Transverse colon (tissue), 4 donors: ENCODE measurements around the gene GFI1B.

Experiments used
- POLR2A ChIP-seq: fragments of 450-650 bp; IDR thresholded peaks from one replicate; pipeline ENCODE4 v1.6.1; 2016; ENCODE audit warnings: antibody characterized with exemption, mild to moderate bottlenecking, moderate library complexity
- POLR2AphosphoS5 ChIP-seq, 3 donors: sonication (generic); formaldehyde crosslinking; IDR thresholded peaks; one replicate each; pipeline ENCODE4 v1.6.1; 2016; ENCODE audit warnings: antibody characterized with exemption in 3 of 3
- TF ChIP-seq, protein P1 (sequence below), 5 experiments: fragments of 200-600 bp in 3 of 5; fragments of 450-650 bp in 2 of 5; sonication (generic) in 3 of 5; IDR thresholded peaks; 1 replicate in 2 of 5; 2 replicates in 3 of 5; pipeline ENCODE4 v1.5.1; 2016 to 2017; ENCODE audit warnings: antibody characterized with exemption in 5 of 5, inconsistent platforms in 3 of 5, mild to moderate bottlenecking in 2 of 5, moderate library complexity in 1 of 5

DNA sequence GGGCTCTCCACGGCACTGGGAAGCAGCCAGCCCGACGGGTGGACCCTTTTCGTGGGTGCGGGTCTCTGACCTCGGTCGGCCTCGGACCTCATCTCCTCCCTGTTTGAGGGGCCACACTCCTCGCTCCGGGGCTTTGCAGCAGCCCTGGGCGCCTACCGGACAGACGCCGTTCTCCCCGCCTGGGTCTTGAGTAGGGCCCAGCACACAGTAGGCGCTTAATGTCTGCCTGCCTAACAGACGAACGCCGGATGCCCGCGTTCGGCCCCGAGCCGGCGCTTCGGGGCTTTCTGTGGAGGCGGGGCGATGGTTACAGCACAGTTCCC lies 51.5 kb downstream of the GFI1B start:
- TF ChIP-seq POLR2A (no peak), POLR2AphosphoS5 (IDR thresholded peaks at IDR 0.05) (no peak)
- TF ChIP-seq, protein P1, sequence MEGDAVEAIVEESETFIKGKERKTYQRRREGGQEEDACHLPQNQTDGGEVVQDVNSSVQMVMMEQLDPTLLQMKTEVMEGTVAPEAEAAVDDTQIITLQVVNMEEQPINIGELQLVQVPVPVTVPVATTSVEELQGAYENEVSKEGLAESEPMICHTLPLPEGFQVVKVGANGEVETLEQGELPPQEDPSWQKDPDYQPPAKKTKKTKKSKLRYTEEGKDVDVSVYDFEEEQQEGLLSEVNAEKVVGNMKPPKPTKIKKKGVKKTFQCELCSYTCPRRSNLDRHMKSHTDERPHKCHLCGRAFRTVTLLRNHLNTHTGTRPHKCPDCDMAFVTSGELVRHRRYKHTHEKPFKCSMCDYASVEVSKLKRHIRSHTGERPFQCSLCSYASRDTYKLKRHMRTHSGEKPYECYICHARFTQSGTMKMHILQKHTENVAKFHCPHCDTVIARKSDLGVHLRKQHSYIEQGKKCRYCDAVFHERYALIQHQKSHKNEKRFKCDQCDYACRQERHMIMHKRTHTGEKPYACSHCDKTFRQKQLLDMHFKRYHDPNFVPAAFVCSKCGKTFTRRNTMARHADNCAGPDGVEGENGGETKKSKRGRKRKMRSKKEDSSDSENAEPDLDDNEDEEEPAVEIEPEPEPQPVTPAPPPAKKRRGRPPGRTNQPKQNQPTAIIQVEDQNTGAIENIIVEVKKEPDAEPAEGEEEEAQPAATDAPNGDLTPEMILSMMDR (IDR thresholded peaks at IDR 0.05), result no peak
